Stomach smooth muscle (tissue), 2 donors: ENCODE results near the gene RFC4.
"Not testable (repeated sequence)": the region's sequence is repeated elsewhere in the genome, so short reads cannot be mapped to it uniquely, and the experiment has no call there.

Experiments
- H3K27ac ChIP-seq: one replicate; pipeline ENCODE4 v1.7.0; 2013; ENCODE audit warnings: mild to moderate bottlenecking, low read length, inconsistent platforms
- H3K27me3 ChIP-seq, 2 donors: one replicate each; pipeline ENCODE4 v1.7.0; 2013; ENCODE audit warnings: low read length in 2 of 2; ENCODE audit not compliant: insufficient read depth in 2 of 2, control insufficient read depth in 1 of 2
- H3K36me3 ChIP-seq, 2 donors: one replicate each; pipeline ENCODE4 v1.7.0; 2013; ENCODE audit warnings: low read length in 2 of 2; ENCODE audit not compliant: control insufficient read depth in 2 of 2, insufficient read depth in 2 of 2
- H3K4me1 ChIP-seq: one replicate; pipeline ENCODE4 v1.7.0; 2013; ENCODE audit warnings: low read length; ENCODE audit not compliant: control insufficient read depth, insufficient read depth
- H3K4me3 ChIP-seq, 2 donors: one replicate each; pipeline ENCODE4 v1.7.0; 2013; ENCODE audit warnings: low read length in 2 of 2
- H3K9ac ChIP-seq, 2 donors: one replicate each; pipeline ENCODE4 v1.7.0; 2013; ENCODE audit warnings: low read length in 2 of 2, mild to moderate bottlenecking in 1 of 2
- H3K9me3 ChIP-seq, 2 donors: one replicate each; pipeline ENCODE4 v1.7.0; 2013; ENCODE audit warnings: low read length in 2 of 2; ENCODE audit not compliant: control insufficient read depth in 2 of 2
- donor health status: healthy.
- donor health status: Pancreatic carcinoma.

RFC4 gene

GRCh38 chr3:186824430-186825139 is 18.3 kb upstream of the RFC4 start:
- Histone ChIP-seq H3K36me3 (no peaks in the 10 kb centered on the region), H3K27me3 (peaks cover 24 to 25% of the 10 kb centered on the region in 2 donors), H3K9ac (no peak overlapping the region), H3K4me3 (no peak overlapping the region), H3K4me1 (peaks cover 10% of the 10 kb centered on the region), H3K9me3 (no peaks in the 10 kb centered on the region), H3K27ac (no peak overlapping the region)

GRCh38 chr3:186823386-186823785 is 17.1 kb upstream of the RFC4 start:
- H3K9me3 ChIP-seq, result no peaks in the 10 kb centered on the region
- peaks cover 18 to 24% of the 10 kb centered on the region in 2 donors for H3K27me3 ChIP-seq
- peaks cover 10% of the 10 kb centered on the region for H3K4me1 ChIP-seq
- H3K27ac ChIP-seq, result no peak overlapping the region
- H3K4me3 ChIP-seq, result no peak overlapping the region
- H3K36me3 ChIP-seq, result no peaks in the 10 kb centered on the region
- no peak overlapping the region for H3K9ac ChIP-seq

DNA sequence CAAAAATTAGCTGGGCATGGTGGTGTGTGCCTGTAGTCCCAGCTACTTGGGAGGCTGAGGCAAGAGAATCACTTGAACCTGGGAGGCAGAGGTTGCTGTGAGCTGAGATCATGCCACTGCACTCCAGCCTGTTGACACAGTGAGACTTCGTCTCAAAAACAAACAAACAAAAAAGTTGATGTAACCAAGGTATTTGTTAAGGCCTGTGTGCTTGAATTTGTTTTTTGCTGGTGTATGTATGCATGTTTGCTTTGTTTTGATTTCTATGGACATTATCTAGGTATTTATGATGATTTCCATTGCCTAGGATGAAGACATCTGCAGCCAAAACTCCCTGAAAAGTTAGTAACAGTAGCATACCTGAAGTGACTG is 16.1 kb upstream of the RFC4 start:
- peaks cover 15 to 22% of the 10 kb centered on the region in 2 donors for H3K27me3 ChIP-seq
- not testable (repeated sequence) for H3K4me1 ChIP-seq, H3K9me3 ChIP-seq, H3K36me3 ChIP-seq, H3K4me3 ChIP-seq, H3K27ac ChIP-seq, H3K9ac ChIP-seq

DNA sequence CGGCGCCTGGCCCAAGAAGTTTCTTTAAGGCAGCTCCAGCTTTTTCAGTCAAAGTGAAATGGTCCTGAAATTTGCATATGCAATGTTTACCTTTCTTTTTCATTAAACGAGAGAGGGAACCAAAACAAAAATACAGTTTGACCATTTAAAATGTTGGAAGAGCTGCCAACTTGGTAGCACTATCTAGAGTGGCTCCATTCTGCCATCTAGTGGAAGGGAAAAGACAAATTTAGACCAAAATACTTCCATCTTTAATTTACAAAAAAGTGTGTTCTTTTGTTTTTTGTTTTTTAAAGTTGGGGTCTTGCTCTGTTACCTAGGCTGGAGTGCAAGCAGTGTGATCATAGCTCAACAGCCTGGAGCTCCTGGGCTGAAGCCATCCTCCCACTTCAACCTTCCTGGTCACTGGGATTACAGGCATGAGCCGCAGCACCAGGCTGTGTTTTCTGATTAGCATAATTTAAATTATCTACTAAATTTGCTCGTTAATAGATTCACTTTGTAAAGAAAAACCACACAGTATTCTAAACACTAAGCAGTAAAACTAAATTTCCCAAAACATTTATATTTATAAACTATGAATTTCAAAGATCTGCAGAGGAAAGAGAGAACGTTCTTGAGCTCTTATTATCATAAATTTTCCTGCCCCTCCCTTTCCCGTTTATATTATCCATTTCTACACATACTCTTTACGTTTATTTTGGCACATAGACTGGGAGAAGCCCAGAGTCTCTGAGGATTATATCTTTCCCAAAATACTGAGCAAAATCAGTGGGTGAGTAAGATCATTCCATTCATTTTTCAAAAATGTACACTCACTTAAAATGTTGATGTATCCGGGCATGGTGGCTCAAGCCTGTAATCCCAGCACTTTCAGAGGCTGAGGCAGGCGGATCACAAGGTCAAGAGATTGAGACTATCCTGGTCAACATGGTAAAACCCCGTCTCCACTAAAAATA is 15.4 kb upstream of the RFC4 start:
- H3K27me3 ChIP-seq, result peaks cover 15 to 22% of the 10 kb centered on the region in 2 donors
- H3K4me3 ChIP-seq, result no peak overlapping the region
- no peaks in the 10 kb centered on the region for H3K36me3 ChIP-seq
- H3K9me3 ChIP-seq, result no peaks in the 10 kb centered on the region
- peaks cover 2% of the 10 kb centered on the region for H3K4me1 ChIP-seq
- H3K27ac ChIP-seq, result no peak overlapping the region
- no peak overlapping the region for H3K9ac ChIP-seq

DNA sequence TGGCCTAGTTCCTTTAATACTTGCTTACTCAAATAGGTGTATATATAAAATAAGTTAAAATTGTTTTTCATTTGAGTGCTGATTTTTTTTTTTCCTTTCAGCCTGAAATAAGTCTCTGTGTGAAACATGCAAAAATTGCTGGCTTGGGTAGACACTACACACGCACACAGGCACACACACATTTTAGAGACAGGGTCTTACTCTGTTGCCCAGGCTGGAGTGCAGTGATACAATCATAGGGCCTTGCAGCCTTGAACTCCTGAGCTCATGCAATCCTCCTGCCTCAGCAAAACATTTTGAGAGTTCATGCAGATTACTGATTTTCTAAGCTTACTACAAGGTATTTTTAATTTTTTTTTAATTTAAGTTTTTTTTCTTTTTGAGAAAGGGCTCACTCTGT is 12.7 kb upstream of the RFC4 start:
- Histone ChIP-seq H3K27me3 (peaks cover 0 to 2% of the 10 kb centered on the region in 2 donors), H3K36me3 (no peaks in the 10 kb centered on the region), H3K4me1 (no peaks in the 10 kb centered on the region), H3K4me3 (no peak overlapping the region), H3K9ac (no peak overlapping the region), H3K9me3 (no peaks in the 10 kb centered on the region), H3K27ac (no peak overlapping the region)

DNA sequence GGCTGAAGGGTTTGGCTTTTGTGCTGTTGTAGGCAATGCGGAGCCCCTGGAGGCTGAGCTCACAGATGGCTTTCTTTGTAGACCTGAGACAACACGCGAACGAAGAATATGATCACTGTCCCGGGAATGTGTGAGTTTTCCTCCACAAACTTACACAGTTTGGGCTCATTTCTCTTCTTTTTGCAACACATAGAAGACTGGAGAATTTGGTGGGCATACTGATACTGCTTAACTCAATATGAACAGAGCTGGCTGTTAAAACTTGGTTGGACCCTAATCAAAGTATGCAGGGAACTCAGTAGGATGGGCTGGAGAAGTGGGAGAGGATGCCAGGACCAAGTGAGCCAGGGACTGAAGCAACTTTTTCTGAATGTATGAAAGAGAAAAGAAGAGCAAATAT is 12.2 kb upstream of the RFC4 start:
- H3K9ac ChIP-seq, result no peak overlapping the region
- H3K27ac ChIP-seq, result no peak overlapping the region
- H3K4me1 ChIP-seq, result no peaks in the 10 kb centered on the region
- no peaks in the 10 kb centered on the region for H3K9me3 ChIP-seq
- H3K4me3 ChIP-seq, result no peak overlapping the region
- H3K27me3 ChIP-seq, result peaks cover 0 to 4% of the 10 kb centered on the region in 2 donors
- no peaks in the 10 kb centered on the region for H3K36me3 ChIP-seq

GRCh38 chr3:186815435-186815834 is 9.2 kb upstream of the RFC4 start:
- Histone ChIP-seq H3K36me3 (no peaks in the 10 kb centered on the region), H3K27me3 (peaks cover 0 to 4% of the 10 kb centered on the region in 2 donors), H3K9me3 (no peaks in the 10 kb centered on the region), H3K9ac (no peak overlapping the region), H3K27ac (no peak overlapping the region), H3K4me1 (no peaks in the 10 kb centered on the region), H3K4me3 (no peak overlapping the region)

DNA sequence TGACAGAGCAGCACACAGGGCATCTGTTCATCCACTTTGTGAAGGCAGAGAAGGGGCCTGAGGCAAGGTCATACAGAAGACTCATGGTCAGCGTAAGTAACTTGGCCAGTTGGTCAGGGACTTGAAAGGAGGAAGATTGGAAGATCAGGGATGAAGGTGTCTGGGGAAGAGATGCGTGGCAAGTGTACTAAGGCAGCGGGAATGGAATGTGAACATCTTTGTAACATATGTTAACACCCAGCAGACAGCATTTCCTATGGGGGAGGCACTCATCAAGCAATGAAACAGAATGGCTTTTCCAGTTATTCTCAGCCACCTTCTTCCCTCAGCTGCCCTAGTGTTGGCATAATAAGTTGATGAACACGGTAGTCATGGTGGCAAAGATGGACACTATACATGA is 7.8 kb upstream of the RFC4 start:
- Histone ChIP-seq H3K27ac (no peak overlapping the region), H3K9me3 (no peaks in the 10 kb centered on the region), H3K27me3 (peaks cover 0 to 4% of the 10 kb centered on the region in 2 donors), H3K4me1 (no peaks in the 10 kb centered on the region), H3K36me3 (no peaks in the 10 kb centered on the region), H3K4me3 (no peak overlapping the region), H3K9ac (no peak overlapping the region)

DNA sequence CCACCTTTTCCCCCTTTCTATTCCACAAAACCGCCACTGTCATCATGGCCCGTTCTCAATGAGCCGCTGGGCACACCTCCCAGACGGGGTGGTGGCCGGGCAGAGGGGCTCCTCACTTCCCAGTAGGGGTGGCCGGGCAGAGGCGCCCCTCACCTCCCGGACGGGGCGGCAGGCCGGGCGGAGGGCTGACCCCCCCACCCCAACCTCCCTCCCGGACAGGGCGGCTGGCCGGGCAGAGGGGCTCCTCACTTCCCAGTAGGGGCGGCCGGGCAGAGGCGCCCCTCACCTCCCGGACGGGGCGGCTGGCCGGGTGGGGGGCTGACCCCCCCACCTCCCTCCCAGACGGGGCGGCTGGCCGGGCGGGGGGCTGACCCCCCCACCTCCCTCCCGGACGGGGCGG is 5.0 kb upstream of the RFC4 start:
- H3K9ac ChIP-seq, H3K36me3 ChIP-seq, H3K9me3 ChIP-seq, H3K4me1 ChIP-seq, H3K27ac ChIP-seq, H3K4me3 ChIP-seq, H3K27me3 ChIP-seq: not testable (repeated sequence)

DNA sequence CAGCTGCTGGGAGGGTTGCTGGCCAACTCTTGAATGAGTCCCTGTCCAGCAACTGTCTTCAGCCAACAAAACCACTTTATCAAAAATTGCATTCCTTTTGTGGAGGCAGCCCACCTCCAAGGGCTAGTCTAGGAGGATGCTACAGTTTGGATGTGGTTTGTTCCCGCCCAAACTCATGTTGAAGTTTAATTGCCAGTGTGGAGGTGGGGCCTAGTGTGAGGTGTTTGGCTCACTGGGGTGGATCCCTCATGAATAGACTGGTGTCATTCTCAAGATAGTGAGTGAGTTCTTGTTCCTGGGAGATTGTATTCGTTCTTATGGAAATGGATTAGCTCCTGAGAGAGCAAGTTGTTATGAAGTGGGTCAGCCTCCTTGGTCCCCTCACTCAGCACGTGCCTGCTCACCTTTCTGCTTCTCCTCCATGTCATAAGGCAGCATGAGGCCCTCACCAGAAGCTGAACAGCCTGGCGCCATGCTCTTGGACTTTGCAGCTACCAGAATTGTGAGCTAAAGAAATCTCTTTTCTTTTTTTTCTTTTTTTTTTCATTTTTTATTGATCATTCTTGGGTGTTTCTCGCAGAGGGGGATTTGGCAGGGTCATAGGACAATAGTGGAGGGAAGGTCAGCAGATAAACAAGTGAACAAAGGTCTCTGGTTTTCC is 4.2 kb upstream of the RFC4 start:
- Histone ChIP-seq H3K9ac (no peak overlapping the region), H3K9me3 (no peaks in the 10 kb centered on the region), H3K36me3 (no peaks in the 10 kb centered on the region), H3K27me3 (peaks cover 0 to 4% of the 10 kb centered on the region in 2 donors), H3K27ac (no peak overlapping the region), H3K4me1 (peaks cover 14% of the 10 kb centered on the region), H3K4me3 (no peak overlapping the region)
